ENCODE data around the gene IDI2. TPM values are rescaled to one million over a fixed set of nuclear protein-coding genes. Genes with fewer than 3 reads are reported as not detected.

IDI2 gene
- total RNA-seq, 1 donor: not detected

- H3K27ac ChIP-seq (ENCODE audit: low read depth, low read length): peak within 1 kb of the TSS; percentile 96
- H3K9me3 ChIP-seq (ENCODE audit: low read depth, low read length): no peaks in the 10 kb centered on the region
- H3K4me3 ChIP-seq (ENCODE audit: insufficient read depth, low read length): peak within 1 kb of the TSS; percentile 96
- peak within 1 kb of the TSS; percentile 72 for H3K4me2 ChIP-seq (ENCODE audit: insufficient read depth, low read length)
- H3K79me2 ChIP-seq (ENCODE audit: insufficient read depth, low read length): peaks cover 92% of the 10 kb centered on the region
- DNase-seq (ENCODE audit: insufficient read length, low spot score, missing footprints): peak; percentile 98
- H3K27me3 ChIP-seq (ENCODE audit: insufficient read depth, low read length): no peaks in the 10 kb centered on the region
- TF ChIP-seq, protein P1, sequence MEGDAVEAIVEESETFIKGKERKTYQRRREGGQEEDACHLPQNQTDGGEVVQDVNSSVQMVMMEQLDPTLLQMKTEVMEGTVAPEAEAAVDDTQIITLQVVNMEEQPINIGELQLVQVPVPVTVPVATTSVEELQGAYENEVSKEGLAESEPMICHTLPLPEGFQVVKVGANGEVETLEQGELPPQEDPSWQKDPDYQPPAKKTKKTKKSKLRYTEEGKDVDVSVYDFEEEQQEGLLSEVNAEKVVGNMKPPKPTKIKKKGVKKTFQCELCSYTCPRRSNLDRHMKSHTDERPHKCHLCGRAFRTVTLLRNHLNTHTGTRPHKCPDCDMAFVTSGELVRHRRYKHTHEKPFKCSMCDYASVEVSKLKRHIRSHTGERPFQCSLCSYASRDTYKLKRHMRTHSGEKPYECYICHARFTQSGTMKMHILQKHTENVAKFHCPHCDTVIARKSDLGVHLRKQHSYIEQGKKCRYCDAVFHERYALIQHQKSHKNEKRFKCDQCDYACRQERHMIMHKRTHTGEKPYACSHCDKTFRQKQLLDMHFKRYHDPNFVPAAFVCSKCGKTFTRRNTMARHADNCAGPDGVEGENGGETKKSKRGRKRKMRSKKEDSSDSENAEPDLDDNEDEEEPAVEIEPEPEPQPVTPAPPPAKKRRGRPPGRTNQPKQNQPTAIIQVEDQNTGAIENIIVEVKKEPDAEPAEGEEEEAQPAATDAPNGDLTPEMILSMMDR (IDR thresholded peaks at IDR 0.05; ENCODE audit: extremely low read depth, low read depth, low read length): no peak
- peak within 1 kb of the TSS; percentile 90 for H2AFZ ChIP-seq (ENCODE audit: low read length)
- H4K20me1 ChIP-seq (ENCODE audit: insufficient read depth, low read length): peaks cover 22% of the 10 kb centered on the region
- peaks cover 25% of the 10 kb centered on the region for H3K4me1 ChIP-seq (ENCODE audit: insufficient read depth, low read length)
- peaks cover 7% of the 10 kb centered on the region for H3K36me3 ChIP-seq (ENCODE audit: insufficient read depth, low read length)
These were observed 30.9 kb upstream of the IDI2 start, which contains the start of gene WDR37 for GRCh38 chr10:1056326-1057105. WDR37 (plus strand) TSS chr10:1056385; CDS start chr10:1072156, 15,771 bp downstream.

DNA sequence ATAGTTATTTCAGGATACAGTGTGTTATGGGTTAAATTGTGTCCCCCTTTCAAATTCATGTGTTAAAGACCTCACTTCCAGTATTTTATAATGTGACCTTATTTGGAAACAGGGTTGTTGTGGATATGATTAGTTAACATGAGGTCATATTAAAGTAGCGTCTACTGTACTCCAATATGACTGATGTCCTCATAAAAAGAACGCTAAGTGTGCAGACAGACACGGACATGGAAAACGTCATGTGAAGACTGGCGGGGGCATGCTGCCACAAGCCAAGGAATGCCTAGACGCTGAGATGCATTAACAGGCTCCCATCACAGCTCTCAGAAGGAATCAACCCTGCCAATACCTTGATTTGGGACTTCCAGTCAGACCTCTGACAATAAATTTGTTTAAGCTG lies 29.0 kb upstream of the IDI2 start:
- no peak overlapping the region for H2AFZ ChIP-seq (ENCODE audit: low read length)

GRCh38 chr10:1050554-1050953 lies 24.9 kb upstream of the IDI2 start:
- Histone ChIP-seq H3K4me3 (ENCODE audit: insufficient read depth, low read length) (peak overlapping the region; percentile 39), H3K79me2 (ENCODE audit: insufficient read depth, low read length) (peaks cover 74% of the 10 kb centered on the region), H3K36me3 (ENCODE audit: insufficient read depth, low read length) (peaks cover 7% of the 10 kb centered on the region), H3K4me2 (ENCODE audit: insufficient read depth, low read length) (peak overlapping the region; percentile 99), H3K4me1 (ENCODE audit: insufficient read depth, low read length) (peaks cover 27% of the 10 kb centered on the region), H2AFZ (ENCODE audit: low read length) (no peak overlapping the region), H3K27me3 (ENCODE audit: insufficient read depth, low read length) (no peaks in the 10 kb centered on the region), H3K9me3 (ENCODE audit: low read depth, low read length) (no peaks in the 10 kb centered on the region), H3K27ac (ENCODE audit: low read depth, low read length) (peak overlapping the region; percentile 97), H4K20me1 (ENCODE audit: insufficient read depth, low read length) (peaks cover 18% of the 10 kb centered on the region)
- DNase-seq (ENCODE audit: insufficient read length, low spot score, missing footprints): no peak
- TF ChIP-seq, protein P1 (IDR thresholded peaks at IDR 0.05; ENCODE audit: extremely low read depth, low read depth, low read length): no peak

More for the DNA sequence above, 29.0 kb upstream of the IDI2 start:
- Histone ChIP-seq H3K36me3 (ENCODE audit: insufficient read depth, low read length) (peaks cover 7% of the 10 kb centered on the region), H3K79me2 (ENCODE audit: insufficient read depth, low read length) (peaks cover 85% of the 10 kb centered on the region), H3K4me2 (ENCODE audit: insufficient read depth, low read length) (peak overlapping the region; percentile 72), H4K20me1 (ENCODE audit: insufficient read depth, low read length) (peaks cover 20% of the 10 kb centered on the region), H3K27ac (ENCODE audit: low read depth, low read length) (peak overlapping the region; percentile 96), H3K9me3 (ENCODE audit: low read depth, low read length) (no peaks in the 10 kb centered on the region), H3K4me3 (ENCODE audit: insufficient read depth, low read length) (peak overlapping the region; percentile 22), H3K27me3 (ENCODE audit: insufficient read depth, low read length) (no peaks in the 10 kb centered on the region), H3K4me1 (ENCODE audit: insufficient read depth, low read length) (peaks cover 33% of the 10 kb centered on the region)
- DNase-seq (ENCODE audit: insufficient read length, low spot score, missing footprints): no peak
- TF ChIP-seq, protein P1 (IDR thresholded peaks at IDR 0.05; ENCODE audit: extremely low read depth, low read depth, low read length): no peak

- H3K27me3 ChIP-seq (ENCODE audit: insufficient read depth, low read length): no peaks in the 10 kb centered on the region
- peaks cover 23% of the 10 kb centered on the region for H3K4me1 ChIP-seq (ENCODE audit: insufficient read depth, low read length)
- TF ChIP-seq, protein P1 (IDR thresholded peaks at IDR 0.05; ENCODE audit: extremely low read depth, low read depth, low read length): no peak
- peaks cover 22% of the 10 kb centered on the region for H4K20me1 ChIP-seq (ENCODE audit: insufficient read depth, low read length)
- H3K36me3 ChIP-seq (ENCODE audit: insufficient read depth, low read length): peaks cover 7% of the 10 kb centered on the region
- no peak for DNase-seq (ENCODE audit: insufficient read length, low spot score, missing footprints)
- H3K27ac ChIP-seq (ENCODE audit: low read depth, low read length): peak overlapping the region; percentile 97
- H2AFZ ChIP-seq (ENCODE audit: low read length): peak overlapping the region; percentile 80
- no peaks in the 10 kb centered on the region for H3K9me3 ChIP-seq (ENCODE audit: low read depth, low read length)
- H3K79me2 ChIP-seq (ENCODE audit: insufficient read depth, low read length): peaks cover 74% of the 10 kb centered on the region
- H3K4me3 ChIP-seq (ENCODE audit: insufficient read depth, low read length): peak overlapping the region; percentile 95
- peak overlapping the region; percentile 99 for H3K4me2 ChIP-seq (ENCODE audit: insufficient read depth, low read length)
These were observed 24.5 kb upstream of the IDI2 start for GRCh38 chr10:1050145-1050544.
